Activated T-cell treated with anti-CD3 and anti-CD28 coated beads for 24 hours (primary cell): ENCODE results near the gene PCGF1.

Experiments
- DNase-seq: peaks from one replicate; pipeline ENCODE4 v3.0.0-alpha.2; 2020; ENCODE audit warnings: low read depth

PCGF1 gene

GRCh38 chr2:74536166-74536950, 28.9 kb upstream of the PCGF1 start:
- DNase-seq: no peak

- DNase-seq: no peak
Measured at GRCh38 chr2:74535440-74535965, 28.0 kb upstream of the PCGF1 start.

- no peak for DNase-seq
Measured at GRCh38 chr2:74534411-74534810, 26.9 kb upstream of the PCGF1 start.

- no peak for DNase-seq
Measured at GRCh38 chr2:74533464-74533863, 26.0 kb upstream of the PCGF1 start.

DNA sequence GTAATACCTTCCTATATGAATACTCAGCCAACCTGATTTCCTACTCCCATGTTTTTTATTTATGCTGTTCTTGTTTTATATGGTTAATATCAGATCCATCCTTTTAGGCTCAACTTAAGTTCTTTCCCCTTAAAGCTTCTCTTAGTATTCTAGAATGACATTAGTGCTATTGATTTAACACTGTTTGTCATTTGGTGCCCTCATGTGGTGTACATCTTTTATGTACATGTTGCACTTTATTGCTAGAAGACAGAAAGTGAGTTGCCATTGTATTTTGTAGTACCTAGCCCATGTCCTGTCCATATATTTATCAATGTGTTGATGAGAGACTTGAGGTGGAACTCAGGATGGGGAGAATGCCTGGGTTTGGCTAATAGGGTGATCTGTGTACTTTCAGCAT, 24.7 kb upstream of the PCGF1 start:
- DNase-seq: no peak

GRCh38 chr2:74531666-74532065, 24.2 kb upstream of the PCGF1 start:
- DNase-seq: no peak

DNA sequence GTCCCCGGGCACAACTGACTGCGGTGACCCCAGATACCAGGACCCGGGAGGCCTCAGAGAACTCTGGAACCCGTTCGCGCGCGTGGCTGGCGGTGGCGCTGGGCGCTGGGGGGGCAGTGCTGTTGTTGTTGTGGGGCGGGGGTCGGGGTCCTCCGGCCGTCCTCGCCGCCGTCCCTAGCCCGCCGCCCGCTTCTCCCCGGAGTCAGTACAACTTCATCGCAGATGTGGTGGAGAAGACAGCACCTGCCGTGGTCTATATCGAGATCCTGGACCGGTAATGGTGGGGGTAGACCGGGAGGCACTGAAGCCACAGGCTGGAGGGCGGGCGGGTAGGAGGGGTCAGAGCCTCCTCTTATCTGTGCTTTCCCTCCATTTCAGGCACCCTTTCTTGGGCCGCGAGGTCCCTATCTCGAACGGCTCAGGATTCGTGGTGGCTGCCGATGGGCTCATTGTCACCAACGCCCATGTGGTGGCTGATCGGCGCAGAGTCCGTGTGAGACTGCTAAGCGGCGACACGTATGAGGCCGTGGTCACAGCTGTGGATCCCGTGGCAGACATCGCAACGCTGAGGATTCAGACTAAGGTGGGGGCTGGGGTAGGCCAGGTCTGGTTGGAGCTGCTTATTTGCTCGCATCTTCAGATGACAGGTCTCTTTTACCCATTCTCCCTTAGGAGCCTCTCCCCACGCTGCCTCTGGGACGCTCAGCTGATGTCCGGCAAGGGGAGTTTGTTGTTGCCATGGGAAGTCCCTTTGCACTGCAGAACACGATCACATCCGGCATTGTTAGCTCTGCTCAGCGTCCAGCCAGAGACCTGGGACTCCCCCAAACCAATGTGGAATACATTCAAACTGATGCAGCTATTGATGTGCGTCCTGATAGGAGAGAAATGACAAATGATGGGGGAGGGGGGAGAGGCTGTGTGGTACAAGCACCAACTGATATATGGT, 23.0 kb upstream of the PCGF1 start:
- no peak for DNase-seq

GRCh38 chr2:74529357-74530238, 22.1 kb upstream of the PCGF1 start, which contains the start of the genes AUP1 and HTRA2:
Gene AUP1, minus strand, starts transcription at chr2:74529706. Its CDS starts 77 bp downstream, at chr2:74529629.
Gene HTRA2, plus strand, starts transcription at chr2:74529933. Its CDS starts 74 bp downstream, at chr2:74530007.
- DNase-seq: peak; percentile 93

DNA sequence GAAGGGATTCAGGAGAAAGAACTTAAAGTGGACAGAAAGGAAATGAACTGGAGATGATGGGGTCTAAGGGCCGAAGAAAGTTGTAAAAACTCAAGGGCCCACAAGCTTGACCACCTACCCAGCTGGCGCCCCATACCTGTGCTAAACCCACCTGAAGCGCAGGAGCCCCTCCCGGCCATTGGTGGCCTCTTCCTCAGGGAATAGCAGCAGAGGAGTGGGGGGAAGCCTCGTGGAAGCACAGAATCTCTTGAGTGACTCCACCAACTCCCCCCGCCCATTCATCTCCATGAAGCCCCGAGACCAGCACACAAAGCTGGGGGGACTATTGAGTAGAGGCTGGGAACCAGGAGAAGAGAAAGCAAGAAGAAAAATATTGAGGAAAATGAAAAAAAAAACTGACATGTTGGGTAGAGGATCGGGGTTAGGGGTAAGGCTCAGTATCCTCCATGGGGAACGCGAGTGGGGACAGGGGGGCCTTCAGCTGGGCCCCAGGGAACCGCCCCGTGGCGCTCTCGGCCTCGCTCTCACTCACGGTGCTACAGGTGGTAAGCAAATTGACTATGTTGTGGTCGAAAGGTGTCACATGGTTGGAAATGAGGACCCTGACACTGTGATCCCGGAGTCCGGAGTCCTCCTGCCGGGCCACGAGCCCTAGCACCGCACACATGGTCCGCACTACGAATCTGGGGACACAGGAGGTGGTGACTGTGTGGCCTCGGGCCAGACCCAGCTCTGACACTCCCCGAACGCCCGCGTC, 21.3 kb upstream of the PCGF1 start:
- no peak for DNase-seq

DNA sequence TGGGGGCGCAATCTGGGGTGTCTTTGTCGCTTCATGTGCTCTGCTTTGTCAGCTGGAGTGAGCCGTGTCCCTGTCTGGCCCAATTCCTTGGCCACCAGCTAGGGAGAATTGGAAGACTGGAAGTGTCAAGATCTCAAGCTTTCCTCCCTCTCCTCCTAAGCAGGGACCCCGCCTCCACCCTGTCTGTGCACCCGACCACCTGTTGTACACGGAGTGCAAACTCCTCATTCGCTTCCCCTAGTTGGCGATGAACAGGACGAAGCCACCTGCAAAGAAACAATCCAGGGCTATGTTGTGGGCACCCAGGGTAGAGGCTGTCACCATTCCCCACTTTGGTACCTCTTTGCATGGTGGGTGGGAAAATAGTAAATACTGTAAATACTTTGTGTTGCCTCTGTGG, 20.2 kb upstream of the PCGF1 start:
- DNase-seq: no peak

DNA sequence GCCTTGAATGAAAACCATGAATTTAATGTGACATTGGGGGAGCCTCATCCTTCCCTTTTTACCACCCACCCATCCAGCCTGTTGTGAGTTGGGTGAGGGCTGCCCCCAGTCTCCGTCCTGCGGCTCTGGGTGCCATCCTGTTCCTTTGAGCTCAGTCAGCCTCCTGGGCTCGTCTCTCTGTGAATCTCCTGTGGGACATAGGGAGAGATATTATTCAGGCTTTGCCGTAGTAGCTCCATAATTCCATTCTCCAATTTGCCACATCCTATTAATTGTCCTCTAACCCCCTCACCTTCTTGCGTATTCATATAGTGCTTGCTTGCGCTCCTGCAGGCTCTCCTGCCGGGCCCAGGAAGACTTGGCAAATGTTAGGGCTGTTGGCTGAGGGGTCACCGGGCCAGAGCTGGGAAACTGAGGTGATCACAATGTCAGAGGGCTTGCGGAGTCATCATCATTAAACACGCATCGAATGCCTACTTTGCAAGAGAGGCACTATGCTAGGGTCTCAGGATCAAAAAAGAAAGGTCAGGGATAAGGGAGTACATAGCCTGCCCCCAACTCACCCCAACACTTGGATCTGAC, 19.2 kb upstream of the PCGF1 start:
- DNase-seq: no peak

GRCh38 chr2:74525717-74526648, 18.5 kb upstream of the PCGF1 start, which contains the start of gene DQX1:
Gene DQX1, minus strand, starts transcription at chr2:74526231. Its CDS starts 502 bp downstream, at chr2:74525729.
- no peak for DNase-seq

- DNase-seq: no peak
Measured at GRCh38 chr2:74524955-74525716, 17.6 kb upstream of the PCGF1 start.

GRCh38 chr2:74524005-74524404, 16.5 kb upstream of the PCGF1 start:
- DNase-seq: no peak

- DNase-seq: no peak
Measured at GRCh38 chr2:74522516-74522915, 15.0 kb upstream of the PCGF1 start.

DNA sequence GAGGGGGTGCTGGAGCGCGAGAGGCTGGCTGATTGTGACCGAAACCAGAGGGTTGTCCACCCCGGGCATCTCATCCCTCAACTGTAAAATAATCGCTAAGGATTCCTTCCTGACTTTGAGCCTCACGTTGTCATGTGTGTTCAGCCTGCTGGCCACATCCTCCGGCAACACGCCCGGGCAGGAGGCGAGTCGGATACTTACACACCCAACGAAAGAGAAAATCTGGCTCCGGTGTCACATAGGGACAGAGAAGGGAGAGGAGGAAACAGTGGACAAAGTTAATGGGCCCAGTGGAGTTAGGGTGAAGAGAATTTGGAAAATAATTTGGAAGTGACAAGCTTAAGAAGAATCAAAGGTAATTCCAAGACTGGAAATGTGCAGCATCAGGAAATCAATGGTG, 9.2 kb upstream of the PCGF1 start:
- no peak for DNase-seq

- DNase-seq: peak; percentile 72
Measured at GRCh38 chr2:74515981-74516633, 8.6 kb upstream of the PCGF1 start.
